Keratinocyte (primary cell): ENCODE measurements around the gene GALR3.

Source experiments
- CTCF ChIP-seq, 3 experiments: IDR thresholded peaks in 1 of 3; conservative IDR thresholded peaks in 1 of 3; optimal IDR thresholded peaks in 1 of 3; 2 replicates in 2 of 3; 3 replicates in 1 of 3; pipeline versions ENCODE3 to v1.5.1; 2011; ENCODE audit warnings: low read length in 3 of 3, mild to moderate bottlenecking in 3 of 3, moderate library complexity in 2 of 3, control low read depth in 1 of 3, inconsistent platforms in 1 of 3; ENCODE audit not compliant: insufficient read depth in 2 of 3; ENCODE audit errors: extremely low read depth in 1 of 3
- EZH2 ChIP-seq: IDR thresholded peaks from one replicate; pipeline ENCODE4 v1.6.1; 2012; ENCODE audit warnings: inconsistent platforms, mild to moderate bottlenecking, low read length, moderate library complexity

GRCh38 chr22:37804881-37805809, 18.0 kb upstream of the GALR3 start:
- TF ChIP-seq CTCF (optimal IDR thresholded peaks at IDR 0.05 in 1 of 3, IDR thresholded peaks at IDR 0.05 in 1 of 3, conservative IDR thresholded peaks at IDR 0.05 in 1 of 3; ENCODE audit: extremely low read depth in 1 of 3, insufficient read depth in 2 of 3, low read length in 3 of 3) (no peak), EZH2 (no peak)
